IMR-90 (cell line): ENCODE results near the gene WIPF1. TPM values are rescaled to one million over a fixed set of nuclear protein-coding genes. Genes with fewer than 3 reads are reported as not detected.

Experiments
- ATAC-seq: fragments of 200-7000 bp; cut with Tn5 transposase; 2 replicates; pipeline ENCODE4 v1.9.1; 2020; ENCODE audit warnings: low read depth, mild to moderate bottlenecking, moderate library complexity
- BruUV-seq: library from RNA; stranded (reverse); fragments of 400-500 nt; replicated peaks from 2 replicates; lab custom pipeline; 2021; lab: Mats Ljungman, UMichigan
- CTCF ChIA-PET: fragments of 300-600 bp; formaldehyde crosslinking; extraction: SDS; loops from one replicate; lab custom pipeline; 2021; ENCODE audit warnings: antibody characterized with exemption; lab: Yijun Ruan, JAX
- POLR2A ChIA-PET: fragments of 300-600 bp; sonication (Branson Sonifier 250); formaldehyde crosslinking; loops from one replicate; lab custom pipeline; 2022; ENCODE audit warnings: antibody characterized with exemption; ENCODE audit not compliant: unreplicated experiment; lab: Charles Lee
- DNase-seq: peaks from one replicate; pipeline ENCODE4 v3.0.0; 2013
- H2AFZ ChIP-seq: replicated peaks from 2 replicates; pipeline ENCODE3; 2013; ENCODE audit warnings: low read length, mild to moderate bottlenecking; ENCODE audit not compliant: poor library complexity
- H2AK5ac ChIP-seq: 2 replicates; pipeline ENCODE4 v1.6.1; 2013; ENCODE audit warnings: low read depth, low read length, inconsistent platforms
- H2AK9ac ChIP-seq: replicated peaks from 2 replicates; pipeline ENCODE3; 2013; ENCODE audit warnings: mild to moderate bottlenecking, low read depth, low read length, moderate library complexity; ENCODE audit not compliant: poor library complexity
- H2BK120ac ChIP-seq: 2 replicates; pipeline ENCODE4 v1.6.1; 2013; ENCODE audit warnings: low read depth, low read length, inconsistent platforms
- H2BK15ac ChIP-seq: 3 replicates; pipeline ENCODE4 v1.6.1; 2013; ENCODE audit warnings: low read depth, low read length, inconsistent platforms
- H2BK20ac ChIP-seq: 2 replicates; pipeline ENCODE4 v1.6.1; 2013; ENCODE audit warnings: low read depth, mild to moderate bottlenecking, inconsistent platforms, low read length, moderate library complexity
- H2BK5ac ChIP-seq: 2 replicates; pipeline ENCODE4 v1.6.1; 2013; ENCODE audit warnings: mild to moderate bottlenecking, low read depth, low read length, inconsistent platforms; ENCODE audit not compliant: poor library complexity, severe bottlenecking
- H3K14ac ChIP-seq: replicated peaks from 2 replicates; pipeline ENCODE4 v1.6.1; 2013; ENCODE audit warnings: low read depth, low read length, inconsistent platforms
- H3K18ac ChIP-seq: 2 replicates; pipeline ENCODE4 v1.6.1; 2013; ENCODE audit warnings: low read depth, low read length, control low read depth
- H3K23ac ChIP-seq: 2 replicates; pipeline ENCODE4 v1.6.1; 2013; ENCODE audit warnings: low read depth, low read length, inconsistent platforms
- H3K27ac ChIP-seq: 2 replicates; pipeline ENCODE4 v1.5.1; 2013; ENCODE audit warnings: mild to moderate bottlenecking, control low read depth, low read length; ENCODE audit not compliant: insufficient read depth
- H3K27me3 ChIP-seq: 2 replicates; pipeline ENCODE4 v1.6.1; 2013; ENCODE audit warnings: low read length; ENCODE audit not compliant: control insufficient read depth, insufficient read depth
- H3K36me3 ChIP-seq: 2 replicates; pipeline ENCODE4 v1.6.1; 2013; ENCODE audit warnings: low read length, mixed read lengths; ENCODE audit not compliant: control insufficient read depth, insufficient read depth
- H3K4ac ChIP-seq: 2 replicates; pipeline ENCODE4 v1.6.1; 2013; ENCODE audit warnings: low read depth, low read length, inconsistent platforms
- H3K4me1 ChIP-seq: 2 replicates; pipeline ENCODE4 v1.6.1; 2013; ENCODE audit warnings: low read length, mixed read lengths; ENCODE audit not compliant: control insufficient read depth, insufficient read depth
- H3K4me2 ChIP-seq: 2 replicates; pipeline ENCODE4 v1.6.1; 2013; ENCODE audit warnings: low read depth, mild to moderate bottlenecking, control low read depth, low read length, moderate library complexity
- H3K4me3 ChIP-seq: 2 replicates; pipeline ENCODE4 v1.5.1; 2013; ENCODE audit warnings: low read depth, mild to moderate bottlenecking, control low read depth, low read length, moderate library complexity; ENCODE audit not compliant: insufficient read depth
- H3K56ac ChIP-seq: 2 replicates; pipeline ENCODE4 v1.6.1; 2013; ENCODE audit warnings: low read length, inconsistent platforms; ENCODE audit not compliant: insufficient read depth; ENCODE audit errors: extremely low read depth
- H3K79me1 ChIP-seq, 2 experiments: 2 replicates each; pipeline ENCODE4 v1.6.1; 2013; ENCODE audit warnings: low read length in 2 of 2, inconsistent platforms in 1 of 2, low read depth in 1 of 2
- H3K9ac ChIP-seq: 2 replicates; pipeline ENCODE4 v1.6.1; 2013; ENCODE audit warnings: low read depth, low read length, control low read depth
- H3K9me1 ChIP-seq: 2 replicates; pipeline ENCODE4 v1.6.1; 2013; ENCODE audit warnings: low read length, inconsistent platforms; ENCODE audit not compliant: insufficient read depth
- H3K9me3 ChIP-seq: 2 replicates; pipeline ENCODE4 v1.6.1; 2013; ENCODE audit warnings: low read length; ENCODE audit not compliant: control insufficient read depth, insufficient read depth
- H4K20me1 ChIP-seq: 2 replicates; pipeline ENCODE4 v1.6.1; 2013; ENCODE audit warnings: low read length, inconsistent platforms; ENCODE audit not compliant: insufficient read depth
- H4K5ac ChIP-seq: 2 replicates; pipeline ENCODE4 v1.6.1; 2013; ENCODE audit warnings: mild to moderate bottlenecking, low read depth, low read length, control low read depth
- H4K8ac ChIP-seq, 2 experiments: 2 replicates each; pipeline ENCODE4 v1.6.1; 2013; ENCODE audit warnings: low read depth in 2 of 2, low read length in 2 of 2, control low read depth in 1 of 2, inconsistent platforms in 1 of 2
- H4K91ac ChIP-seq: 2 replicates; pipeline ENCODE4 v1.6.1; 2013; ENCODE audit warnings: low read depth, low read length, inconsistent platforms; ENCODE audit not compliant: insufficient read depth
- CEBPB ChIP-seq: IDR thresholded peaks from 2 replicates; pipeline ENCODE4 v1.6.1; 2012; ENCODE audit warnings: low read depth, low read length, improper control_type of control experiment
- NFE2L2 ChIP-seq: fragments of 150-350 bp; IDR thresholded peaks from 2 replicates; pipeline ENCODE4 v1.6.1; 2016; ENCODE audit warnings: low read depth, mild to moderate bottlenecking, low read length
- WGBS, 2 experiments: methylation state at CpG; one replicate each; pipeline versions ENCODE4 v1.1.5 to v1.1.7; 2013; ENCODE audit warnings: missing lambda C conversion rate in 2 of 2; ENCODE audit not compliant: insufficient read length in 1 of 2; ENCODE audit errors: extremely low coverage in 2 of 2; 5-methylcytosine and 5-hydroxymethylcytosine counted together
- dilution Hi-C: fragments of 300-500 bp; cut with HindIII; formaldehyde crosslinking; loops from one replicate; pipeline ENCODE4 v1.14.3; 2018; ENCODE audit warnings: low sequenced_read_pairs; ENCODE audit not compliant: unreplicated experiment
- in situ Hi-C: fragments of 300-500 bp; cut with MboI; formaldehyde crosslinking; loops from 3 replicates; pipeline ENCODE4 v1.14.3; 2019; ENCODE audit warnings: low sequenced_read_pairs, inconsistent platforms, mixed read lengths
- intact Hi-C: fragments of 100-400 bp; cut with micrococcal nuclease; formaldehyde crosslinking; loops from 2 replicates; pipeline ENCODE4 v1.10.0; 2022
- polyA plus RNA-seq, 3 experiments: library from polyadenylated mRNA; depleted of rRNA; stranded (reverse); fragments of >200 nt; gene quantifications; 2 replicates each; pipeline ENCODE4 v1.2.3, GENCODE V29; 2012; ENCODE audit warnings: low replicate concordance in 1 of 3
- total RNA-seq: library from RNA; depleted of rRNA; stranded (reverse); fragments of >200 nt; gene quantifications from 2 replicates; pipeline ENCODE4 v1.2.3, GENCODE V29; 2012

The WIPF1 gene
- total and polyA plus RNA-seq, 2 of the 4 experiments (the other 2 are of a cell fraction): 2.7 to 13.5 TPM

DNA sequence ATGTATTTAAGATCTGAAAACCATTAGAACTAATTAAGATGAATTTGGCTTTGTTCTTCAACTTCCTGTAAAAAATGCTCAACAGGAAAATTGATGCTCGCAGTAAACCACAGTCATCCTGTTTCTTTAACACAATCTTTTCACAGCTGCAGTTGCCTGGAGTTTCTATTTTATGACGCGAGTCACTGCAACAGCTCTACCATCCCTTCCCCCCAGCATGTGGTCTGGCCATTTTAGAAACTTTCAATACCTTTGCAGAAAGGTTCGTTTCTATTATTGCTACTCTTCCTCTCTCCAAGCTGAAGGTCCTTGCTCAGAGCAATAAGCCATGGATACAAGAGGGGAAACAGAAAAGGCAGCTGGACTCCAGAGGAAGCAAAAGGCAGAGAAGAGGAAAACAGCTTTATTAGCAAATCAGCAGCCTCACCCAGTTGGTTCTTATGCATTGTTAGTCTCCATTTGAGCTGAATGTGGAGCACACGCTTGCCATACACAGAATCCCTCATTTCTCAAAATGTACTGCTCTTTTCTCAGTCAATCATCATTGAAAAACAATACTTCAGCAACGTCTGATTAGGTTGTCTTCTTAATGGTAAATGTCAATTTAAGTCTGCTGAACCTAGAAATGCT, 3.9 kb downstream of the WIPF1 start:
- peaks cover 12% of the 10 kb centered on the region for H3K9me1 ChIP-seq
- no peak overlapping the region for H3K4me3 ChIP-seq

More for the DNA sequence above, 3.9 kb downstream of the WIPF1 start:
- Histone ChIP-seq H3K27ac (peak overlapping the region; percentile 60; the same call in 1 of the 2 replicates), H3K23ac (peak overlapping the region; percentile 65; the same call in 1 of the 2 replicates), H3K9me3 (no peaks in the 10 kb centered on the region), H4K20me1 (no peaks in the 10 kb centered on the region), H3K4me1 (peaks cover 18% of the 10 kb centered on the region), H2BK5ac (peak overlapping the region; percentile 32), H3K79me1 (peaks cover 14 to 28% of the 10 kb centered on the region in 2 experiments), H2AK5ac (no peak overlapping the region), H2BK120ac (peak overlapping the region; percentile 69), H2AK9ac (no peak overlapping the region), H2AFZ (peak overlapping the region; percentile 4), H2BK20ac (peak overlapping the region; percentile 76; the same call in 1 of the 2 replicates), H3K14ac (peak overlapping the region; percentile 49), H3K27me3 (no peaks in the 10 kb centered on the region), H2BK15ac (peak overlapping the region; percentile 10; the same call in 1 of the 3 replicates), H4K91ac (peak overlapping the region; percentile 19; the same call in 1 of the 2 replicates), H4K8ac (peak overlapping the region in 1 of 2 experiments; percentile 67; a peak in 3 of 4 replicates), H3K9ac (peak overlapping the region; percentile 29; the same call in 1 of the 2 replicates), H3K36me3 (no peaks in the 10 kb centered on the region), H4K5ac (peak overlapping the region; percentile 50; the same call in 1 of the 2 replicates), H3K56ac (no peak overlapping the region; the same call in 1 of the 2 replicates), H3K4me2 (peak overlapping the region; percentile 86), H3K4ac (peak overlapping the region; percentile 59), H3K18ac (peak overlapping the region; percentile 77)
- 60% methylated on average over 1 of the region's 6 CpGs; no CpG with 5 or more reads in 1 of the 2 experiments for WGBS, 2 experiments
- TF ChIP-seq CEBPB: peak; percentile 16; the same call in 1 of the 2 replicates
- no peak for TF ChIP-seq NFE2L2
- peak; percentile 42 for ATAC-seq
- peak; percentile 84 for DNase-seq
- in situ Hi-C loops: no loop called here
- POLR2A ChIA-PET: no interaction called here
- BruUV-seq: no TSS peak
- dilution Hi-C loops: no loop called here
- intact Hi-C loops: loop anchor here (10.0 kb wide), 1 partner anchor 401 kb away; no protein-coding TSS in a partner anchor
- CTCF ChIA-PET: interaction anchor here (0.7 to 1.0 kb wide), 2 partner anchors 10 to 30 kb away, joined by 3 to 4 read pairs; no protein-coding TSS in a partner anchor
